DOHH2 (cell line): Measurements from ENCODE around the gene LLPH.

ENCODE experiments used
- H3F3A ChIP-seq: fragments of 200-600 bp; sonication (generic), shearing (Covaris generic); 2 replicates; pipeline ENCODE4 v1.6.0; 2016; ENCODE audit warnings: antibody characterized with exemption, mild to moderate bottlenecking; ENCODE audit not compliant: control insufficient read depth, insufficient read depth
- H3K27ac ChIP-seq: fragments of 200-600 bp; sonication (generic); 2 replicates; pipeline ENCODE4 v1.5.1; 2014; ENCODE audit warnings: low read depth, mild to moderate bottlenecking, low read length, moderate library complexity
- H3K27me3 ChIP-seq: fragments of 200-600 bp; sonication (generic); 2 replicates; pipeline ENCODE4 v1.6.1; 2014; ENCODE audit warnings: mild to moderate bottlenecking, low read length, mixed read lengths; ENCODE audit not compliant: control insufficient read depth
- H3K36me3 ChIP-seq: fragments of 200-600 bp; sonication (generic); 2 replicates; pipeline ENCODE4 v1.6.1; 2014; ENCODE audit warnings: mild to moderate bottlenecking, low read length, moderate library complexity, mixed read lengths; ENCODE audit not compliant: control insufficient read depth
- H3K4me1 ChIP-seq: fragments of 200-600 bp; sonication (generic); 2 replicates; pipeline ENCODE4 v1.6.1; 2014; ENCODE audit warnings: mild to moderate bottlenecking, low read length, mixed read lengths; ENCODE audit not compliant: control insufficient read depth
- H3K4me2 ChIP-seq: fragments of 200-600 bp; sonication (generic); 2 replicates; pipeline ENCODE4 v1.6.0; 2014; ENCODE audit warnings: mild to moderate bottlenecking, low read length, moderate library complexity
- H3K4me3 ChIP-seq: fragments of 200-600 bp; sonication (generic); 2 replicates; pipeline ENCODE4 v1.5.1; 2014; ENCODE audit warnings: mild to moderate bottlenecking, low read length, mixed read lengths
- H3K79me2 ChIP-seq: fragments of 200-600 bp; sonication (generic); 2 replicates; pipeline ENCODE4 v1.6.1; 2014; ENCODE audit warnings: mild to moderate bottlenecking, low read length, mixed read lengths; ENCODE audit not compliant: control insufficient read depth
- H3K9me2 ChIP-seq: fragments of 200-600 bp; sonication (generic); replicated peaks from 2 replicates; pipeline ENCODE4 v1.6.1; 2014; ENCODE audit warnings: mild to moderate bottlenecking, low read length, mixed read lengths; ENCODE audit not compliant: control insufficient read depth
- H3K9me3 ChIP-seq: fragments of 200-600 bp; sonication (generic); 2 replicates; pipeline ENCODE4 v1.6.1; 2014; ENCODE audit warnings: antibody characterized with exemption, low read length, mixed read lengths; ENCODE audit not compliant: control insufficient read depth, insufficient read depth
- H4K20me1 ChIP-seq: fragments of 200-600 bp; sonication (generic); 2 replicates; pipeline ENCODE4 v1.6.0; 2014; ENCODE audit warnings: low read depth, mild to moderate bottlenecking, antibody characterized with exemption, low read length, moderate library complexity; ENCODE audit not compliant: control insufficient read depth, insufficient read depth
- EZH2phosphoT487 ChIP-seq: fragments of 200-600 bp; sonication (generic); IDR thresholded peaks from 2 replicates; pipeline ENCODE4 v1.6.1; 2017; ENCODE audit warnings: borderline replicate concordance, mild to moderate bottlenecking, antibody characterized with exemption, low read length, moderate library complexity, mixed read lengths
- TF ChIP-seq, protein P1 (sequence below): fragments of 200-600 bp; sonication (generic); IDR thresholded peaks from one replicate; pipeline ENCODE4 v1.5.1; 2014; ENCODE audit warnings: antibody characterized with exemption, mild to moderate bottlenecking, low read depth, low read length; ENCODE audit not compliant: poor library complexity, severe bottlenecking

Gene LLPH

GRCh38 chr12:66170606-66171005, 40.1 kb upstream of the LLPH start:
- Histone ChIP-seq H3K9me3 (peaks cover 11% of the 10 kb centered on the region; the same call in 1 of the 2 replicates), H3K79me2 (peaks cover 35% of the 10 kb centered on the region), H3K27ac (no peak overlapping the region), H3K4me1 (peaks cover 15% of the 10 kb centered on the region), H3K9me2 (no peaks in the 10 kb centered on the region), H3K27me3 (no peaks in the 10 kb centered on the region), H3K4me3 (peak overlapping the region; percentile 82), H3K4me2 (peak overlapping the region; percentile 77), H3F3A (peaks cover 7% of the 10 kb centered on the region), H4K20me1 (no peaks in the 10 kb centered on the region), H3K36me3 (peaks cover 33% of the 10 kb centered on the region)
- no peak for TF ChIP-seq EZH2phosphoT487
- TF ChIP-seq, protein P1, sequence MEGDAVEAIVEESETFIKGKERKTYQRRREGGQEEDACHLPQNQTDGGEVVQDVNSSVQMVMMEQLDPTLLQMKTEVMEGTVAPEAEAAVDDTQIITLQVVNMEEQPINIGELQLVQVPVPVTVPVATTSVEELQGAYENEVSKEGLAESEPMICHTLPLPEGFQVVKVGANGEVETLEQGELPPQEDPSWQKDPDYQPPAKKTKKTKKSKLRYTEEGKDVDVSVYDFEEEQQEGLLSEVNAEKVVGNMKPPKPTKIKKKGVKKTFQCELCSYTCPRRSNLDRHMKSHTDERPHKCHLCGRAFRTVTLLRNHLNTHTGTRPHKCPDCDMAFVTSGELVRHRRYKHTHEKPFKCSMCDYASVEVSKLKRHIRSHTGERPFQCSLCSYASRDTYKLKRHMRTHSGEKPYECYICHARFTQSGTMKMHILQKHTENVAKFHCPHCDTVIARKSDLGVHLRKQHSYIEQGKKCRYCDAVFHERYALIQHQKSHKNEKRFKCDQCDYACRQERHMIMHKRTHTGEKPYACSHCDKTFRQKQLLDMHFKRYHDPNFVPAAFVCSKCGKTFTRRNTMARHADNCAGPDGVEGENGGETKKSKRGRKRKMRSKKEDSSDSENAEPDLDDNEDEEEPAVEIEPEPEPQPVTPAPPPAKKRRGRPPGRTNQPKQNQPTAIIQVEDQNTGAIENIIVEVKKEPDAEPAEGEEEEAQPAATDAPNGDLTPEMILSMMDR: no peak

DNA sequence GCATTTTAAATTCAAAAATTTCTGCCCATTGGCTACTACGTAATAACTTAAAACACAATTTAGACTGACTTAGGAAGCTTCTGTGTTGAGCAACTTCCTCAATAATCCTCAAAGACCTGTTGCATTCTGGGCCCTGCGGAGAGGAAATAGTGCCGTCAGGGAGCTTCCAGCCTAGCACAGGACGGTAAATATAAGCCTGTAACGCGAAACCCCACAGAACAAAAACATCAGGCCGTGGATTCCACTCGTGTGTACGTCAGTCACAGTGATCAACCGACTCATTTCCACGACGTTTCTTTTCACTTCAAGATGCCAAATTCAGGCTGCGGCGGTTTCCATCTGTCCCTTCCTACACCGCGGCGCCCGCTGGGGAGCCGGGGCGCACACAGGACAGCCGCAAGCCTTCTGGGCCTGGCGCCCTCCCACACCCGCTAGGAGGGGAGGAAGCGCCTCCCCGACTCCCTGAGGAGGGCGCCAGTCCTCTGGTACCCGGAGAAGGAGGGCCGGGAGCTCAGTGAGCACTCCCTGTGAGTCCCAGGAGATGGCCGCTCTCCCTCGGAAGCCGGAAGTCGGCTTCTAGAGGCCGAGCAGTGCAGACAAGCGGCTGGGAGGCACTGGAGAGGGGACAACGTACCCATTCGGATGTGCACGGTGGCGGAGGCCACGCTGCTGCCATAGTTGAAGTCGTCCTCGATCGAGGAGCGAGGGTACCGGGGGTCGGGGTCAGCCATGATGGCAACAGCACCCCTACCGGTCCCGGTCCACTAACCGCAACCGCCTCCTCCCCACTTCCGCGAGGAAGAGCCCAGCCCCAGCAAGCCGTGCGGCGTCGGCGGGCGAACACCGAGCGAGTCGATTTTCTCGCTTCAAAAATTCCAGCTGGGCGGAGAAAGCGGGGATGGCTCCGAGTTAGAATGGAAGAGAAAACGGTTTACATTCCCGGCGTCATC, 38.9 kb upstream of the LLPH start, which contains the start of gene TMBIM4:
Gene TMBIM4, minus strand, starts transcription at position 776 of the 950 bp plus-strand sequence. Its CDS starts 45 bp downstream, at position 731.
- Histone ChIP-seq H3K27ac (peak within 1 kb of the TSS; percentile 92), H3K79me2 (peaks cover 46% of the 10 kb centered on the region), H3F3A (peaks cover 7% of the 10 kb centered on the region), H3K27me3 (no peaks in the 10 kb centered on the region), H3K4me1 (peaks cover 15% of the 10 kb centered on the region), H3K4me2 (peak within 1 kb of the TSS; percentile 77), H3K9me2 (no peaks in the 10 kb centered on the region), H3K36me3 (peaks cover 42% of the 10 kb centered on the region), H3K4me3 (peak within 1 kb of the TSS; percentile 82), H4K20me1 (no peaks in the 10 kb centered on the region), H3K9me3 (peaks cover 22% of the 10 kb centered on the region)
- TF ChIP-seq EZH2phosphoT487: no peak
- TF ChIP-seq, protein P1: peak; percentile 61

- no peaks in the 10 kb centered on the region for H3K27me3 ChIP-seq
- H3K4me1 ChIP-seq: peaks cover 15% of the 10 kb centered on the region
- peak overlapping the region; percentile 92 for H3K27ac ChIP-seq
- H3K9me2 ChIP-seq: no peaks in the 10 kb centered on the region
- peaks cover 7% of the 10 kb centered on the region for H3F3A ChIP-seq
- H4K20me1 ChIP-seq: no peaks in the 10 kb centered on the region
- no peak for TF ChIP-seq EZH2phosphoT487
- TF ChIP-seq, protein P1: no peak
- peak overlapping the region; percentile 77 for H3K4me2 ChIP-seq
- H3K36me3 ChIP-seq: peaks cover 47% of the 10 kb centered on the region
- peak overlapping the region; percentile 82 for H3K4me3 ChIP-seq
- peaks cover 57% of the 10 kb centered on the region for H3K79me2 ChIP-seq
- H3K9me3 ChIP-seq: peaks cover 26% of the 10 kb centered on the region
Observed at GRCh38 chr12:66168410-66168809, 37.9 kb upstream of the LLPH start.
